HG02981 (cell line): ENCODE data around the gene CUZD1.

Source experiments
- ATAC-seq: cut with Tn5 transposase; IDR thresholded peaks from one replicate; pipeline ENCODE4 v1.9.1; 2021; ENCODE audit warnings: mild to moderate bottlenecking, moderate library complexity; ENCODE audit not compliant: unreplicated experiment

The CUZD1 gene

GRCh38 chr10:122821808-122822207 lies 23.8 kb downstream of the CUZD1 start:
- no peak for ATAC-seq

DNA sequence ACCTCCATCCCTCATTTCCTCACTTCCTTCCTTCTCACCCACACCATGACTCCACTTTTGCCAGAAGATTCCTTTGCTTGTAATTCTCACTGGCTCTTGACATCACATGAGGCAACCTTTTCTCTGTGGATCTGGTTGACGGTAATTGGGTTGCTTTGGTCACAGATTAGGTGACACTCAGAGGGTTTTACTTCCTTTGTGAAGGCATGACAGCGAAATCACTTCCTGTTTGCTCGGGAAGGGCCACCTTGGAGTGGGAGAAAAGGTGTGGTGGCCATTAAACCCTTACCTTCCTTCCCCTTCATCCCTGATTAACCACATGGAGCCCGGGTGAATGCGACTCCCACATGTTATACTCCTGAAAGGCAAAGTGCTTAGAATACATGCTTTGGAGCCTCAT lies 30.2 kb downstream of the CUZD1 start:
- no peak for ATAC-seq

DNA sequence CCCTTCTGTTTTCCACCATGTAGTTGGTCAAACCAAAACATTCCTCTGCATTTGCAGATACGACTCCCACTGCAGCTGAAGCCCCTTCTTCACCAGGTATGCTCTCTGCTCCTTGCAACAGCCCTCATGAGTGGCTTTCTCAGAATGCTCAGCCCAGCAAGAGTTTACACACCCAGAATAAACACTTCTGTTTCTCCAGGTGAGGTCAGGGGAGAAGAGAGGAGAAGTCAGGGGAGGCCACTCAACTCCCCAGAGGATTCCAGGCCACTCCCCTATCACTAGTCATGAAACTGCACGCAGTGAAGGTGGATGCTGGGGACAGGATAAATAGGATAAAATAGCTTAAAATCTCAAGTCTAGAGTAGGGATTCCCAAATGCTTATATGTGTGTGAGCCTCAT lies 31.2 kb downstream of the CUZD1 start:
- ATAC-seq: no peak

- ATAC-seq: no peak
Measured at GRCh38 chr10:122812751-122813150, 32.9 kb downstream of the CUZD1 start.

- no peak for ATAC-seq
Measured at GRCh38 chr10:122802282-122802681, 43.4 kb downstream of the CUZD1 start.

- ATAC-seq: no peak
Measured at GRCh38 chr10:122798704-122799231, 46.9 kb downstream of the CUZD1 start.

GRCh38 chr10:122796796-122797195 lies 48.9 kb downstream of the CUZD1 start:
- ATAC-seq: no peak

DNA sequence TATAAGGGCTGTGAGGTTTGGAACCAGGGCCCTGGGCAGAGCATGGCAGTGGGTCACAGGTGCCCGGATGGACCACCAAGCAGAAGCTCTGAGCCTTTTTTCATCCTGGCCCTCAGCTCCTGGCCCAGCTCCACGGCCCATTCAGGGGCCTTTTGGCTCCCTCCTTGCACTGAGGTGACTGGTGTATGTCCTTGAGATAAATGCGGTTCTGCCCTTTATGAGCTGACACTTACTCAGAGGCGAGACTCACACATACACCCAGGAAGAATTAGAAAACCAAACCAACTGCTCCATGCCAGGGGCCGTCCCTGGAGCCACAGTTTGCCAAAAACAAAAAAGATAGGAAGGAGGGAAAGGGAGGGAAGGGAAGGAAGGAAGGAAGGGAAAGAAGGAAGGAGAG lies 49.7 kb downstream of the CUZD1 start:
- ATAC-seq: no peak

GRCh38 chr10:122786269-122786668 lies 59.4 kb downstream of the CUZD1 start:
- no peak for ATAC-seq

DNA sequence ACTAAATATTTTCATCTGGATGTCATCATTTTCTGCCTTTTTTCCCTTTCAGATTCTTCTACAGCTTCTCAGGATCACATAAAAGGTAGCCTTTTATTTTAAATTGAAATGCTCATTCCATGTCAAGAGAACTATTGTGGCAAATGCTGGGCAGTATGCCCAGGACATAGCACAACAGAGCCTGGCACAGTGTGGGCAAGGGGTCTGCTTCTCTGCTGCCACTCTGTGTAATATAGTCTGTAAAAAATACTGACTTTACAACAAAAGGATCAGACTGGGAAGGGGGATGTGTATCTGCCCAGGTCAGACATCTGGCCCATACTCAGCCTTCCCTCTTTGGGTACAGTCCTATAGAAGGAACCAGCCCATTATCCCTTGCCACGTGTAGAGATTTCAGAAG lies 62.7 kb downstream of the CUZD1 start:
- ATAC-seq: no peak
